ENCODE measurements around the gene DCLK3.

DNA sequence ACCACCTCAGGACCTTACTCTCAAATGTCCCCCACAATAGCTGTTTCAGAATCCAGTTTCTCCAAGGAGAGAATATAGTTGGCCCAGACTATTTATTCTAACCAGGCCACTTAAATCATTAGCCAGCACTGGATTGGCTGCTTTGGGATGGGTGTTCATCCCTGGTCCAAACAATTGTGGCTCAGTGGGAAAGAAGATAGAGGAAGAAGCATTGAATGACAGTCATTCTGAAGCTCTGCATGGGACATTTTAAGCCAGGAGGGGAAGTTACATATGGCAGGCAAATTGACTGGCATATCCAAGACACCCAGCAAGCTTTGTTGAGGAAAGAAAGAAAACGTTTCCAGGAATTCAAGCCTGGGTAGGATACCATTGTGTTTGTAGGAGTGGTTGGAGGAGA, 5.6 kb upstream of the DCLK3 start:
- TF ChIP-seq, protein P1, sequence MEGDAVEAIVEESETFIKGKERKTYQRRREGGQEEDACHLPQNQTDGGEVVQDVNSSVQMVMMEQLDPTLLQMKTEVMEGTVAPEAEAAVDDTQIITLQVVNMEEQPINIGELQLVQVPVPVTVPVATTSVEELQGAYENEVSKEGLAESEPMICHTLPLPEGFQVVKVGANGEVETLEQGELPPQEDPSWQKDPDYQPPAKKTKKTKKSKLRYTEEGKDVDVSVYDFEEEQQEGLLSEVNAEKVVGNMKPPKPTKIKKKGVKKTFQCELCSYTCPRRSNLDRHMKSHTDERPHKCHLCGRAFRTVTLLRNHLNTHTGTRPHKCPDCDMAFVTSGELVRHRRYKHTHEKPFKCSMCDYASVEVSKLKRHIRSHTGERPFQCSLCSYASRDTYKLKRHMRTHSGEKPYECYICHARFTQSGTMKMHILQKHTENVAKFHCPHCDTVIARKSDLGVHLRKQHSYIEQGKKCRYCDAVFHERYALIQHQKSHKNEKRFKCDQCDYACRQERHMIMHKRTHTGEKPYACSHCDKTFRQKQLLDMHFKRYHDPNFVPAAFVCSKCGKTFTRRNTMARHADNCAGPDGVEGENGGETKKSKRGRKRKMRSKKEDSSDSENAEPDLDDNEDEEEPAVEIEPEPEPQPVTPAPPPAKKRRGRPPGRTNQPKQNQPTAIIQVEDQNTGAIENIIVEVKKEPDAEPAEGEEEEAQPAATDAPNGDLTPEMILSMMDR (conservative IDR thresholded peaks at IDR 0.05 in 1 of 2, IDR thresholded peaks at IDR 0.05 in 1 of 2; ENCODE audit: low read depth in 1 of 2, low read length in 2 of 2): no peak
- no peak for TF ChIP-seq EZH2 (IDR thresholded peaks at IDR 0.05; ENCODE audit: low read length, missing control alignments)

Measured in fibroblast of lung (primary cell).